GM10847 (cell line): ENCODE results near the gene PPTC7.

Experiments used
- POLR2A ChIP-seq: IDR thresholded peaks from 2 replicates; pipeline ENCODE4 v1.6.1; 2011; ENCODE audit not compliant: insufficient read length; ENCODE audit errors: extremely low read depth

The PPTC7 gene

GRCh38 chr12:110563702-110564470, 19.2 kb downstream of the PPTC7 start:
- TF ChIP-seq POLR2A = no peak

- TF ChIP-seq POLR2A = no peak
Measured at GRCh38 chr12:110561471-110562201, 21.5 kb downstream of the PPTC7 start.

GRCh38 chr12:110560946-110561345, 22.2 kb downstream of the PPTC7 start:
- TF ChIP-seq POLR2A = no peak

- TF ChIP-seq POLR2A = no peak
Measured at GRCh38 chr12:110560048-110560447, 23.1 kb downstream of the PPTC7 start.

- no peak for TF ChIP-seq POLR2A
Measured at GRCh38 chr12:110557300-110557699, 25.8 kb downstream of the PPTC7 start.

- TF ChIP-seq POLR2A = no peak
Measured at GRCh38 chr12:110556705-110557104, 26.4 kb downstream of the PPTC7 start.

GRCh38 chr12:110555577-110556406, 27.3 kb downstream of the PPTC7 start:
- TF ChIP-seq POLR2A = no peak

GRCh38 chr12:110554184-110554583, 28.9 kb downstream of the PPTC7 start:
- TF ChIP-seq POLR2A = no peak

GRCh38 chr12:110550981-110551380, 32.1 kb downstream of the PPTC7 start:
- TF ChIP-seq POLR2A = no peak

GRCh38 chr12:110549716-110550115, 33.4 kb downstream of the PPTC7 start:
- no peak for TF ChIP-seq POLR2A

GRCh38 chr12:110548678-110549077, 34.4 kb downstream of the PPTC7 start:
- TF ChIP-seq POLR2A = no peak

- TF ChIP-seq POLR2A = no peak
Measured at GRCh38 chr12:110547090-110547489, 36.0 kb downstream of the PPTC7 start.

- TF ChIP-seq POLR2A = no peak
Measured at GRCh38 chr12:110546339-110546738, 36.8 kb downstream of the PPTC7 start.

GRCh38 chr12:110545812-110546211, 37.3 kb downstream of the PPTC7 start:
- TF ChIP-seq POLR2A = no peak

GRCh38 chr12:110543965-110544364, 39.2 kb downstream of the PPTC7 start:
- no peak for TF ChIP-seq POLR2A
